HG03558 (cell line): ENCODE results near the gene WDR11.
"Not testable (repeated sequence)": the region's sequence is repeated elsewhere in the genome, so short reads cannot be mapped to it uniquely, and the experiment has no call there.

ENCODE experiments used
- ATAC-seq: cut with Tn5 transposase; IDR thresholded peaks from one replicate; pipeline ENCODE4 v1.9.1; 2021; ENCODE audit warnings: moderate number of reproducible peaks; ENCODE audit not compliant: unreplicated experiment; ENCODE audit errors: extremely low read depth

Gene WDR11

GRCh38 chr10:120835603-120836002, 15.6 kb upstream of the WDR11 start:
- ATAC-seq, result no peak

- ATAC-seq, result no peak
Observed at GRCh38 chr10:120838941-120839340, 12.2 kb upstream of the WDR11 start.

GRCh38 chr10:120841522-120842189, 9.5 kb upstream of the WDR11 start:
- no peak for ATAC-seq

DNA sequence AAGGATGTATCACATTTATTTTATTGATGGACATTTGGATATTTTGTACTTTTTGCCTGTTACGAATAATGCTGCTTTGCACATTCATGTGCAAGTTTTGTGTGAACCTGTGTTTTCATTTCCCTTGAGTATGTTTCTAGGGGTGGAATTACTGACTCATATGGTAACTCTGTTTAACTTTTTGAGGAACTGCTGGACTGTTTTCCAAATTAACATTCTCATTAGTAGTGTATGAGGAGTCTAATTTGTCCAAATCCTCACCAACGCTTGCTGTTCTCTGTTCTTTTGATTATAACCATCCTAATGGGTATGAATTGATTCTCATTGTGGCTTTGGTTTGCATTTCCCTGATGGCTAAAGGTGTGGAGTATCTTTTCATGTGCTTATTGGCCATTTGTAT, 3.2 kb downstream of the WDR11 start:
- no peak for ATAC-seq

- ATAC-seq, result no peak
Observed at GRCh38 chr10:120861178-120861855, 10.2 kb downstream of the WDR11 start.

DNA sequence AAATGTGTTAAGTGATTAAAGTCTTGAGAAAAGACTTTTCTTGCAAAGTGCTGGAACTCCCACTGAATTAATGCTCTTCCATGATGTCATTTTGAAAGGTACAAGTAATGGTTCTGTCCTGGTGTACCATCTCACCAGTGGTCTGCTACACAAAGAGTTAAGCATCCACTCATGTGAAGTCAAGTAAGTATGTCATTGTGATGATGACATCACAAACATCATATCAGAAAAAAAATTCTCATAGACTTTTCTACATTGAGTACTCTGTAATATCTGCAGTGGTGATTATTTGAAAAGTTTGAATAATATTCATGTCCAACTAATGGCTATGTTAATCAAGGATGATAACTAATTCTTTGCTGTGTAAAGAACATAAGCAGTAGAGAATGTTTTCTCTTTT, 22.6 kb downstream of the WDR11 start:
- ATAC-seq, result no peak

DNA sequence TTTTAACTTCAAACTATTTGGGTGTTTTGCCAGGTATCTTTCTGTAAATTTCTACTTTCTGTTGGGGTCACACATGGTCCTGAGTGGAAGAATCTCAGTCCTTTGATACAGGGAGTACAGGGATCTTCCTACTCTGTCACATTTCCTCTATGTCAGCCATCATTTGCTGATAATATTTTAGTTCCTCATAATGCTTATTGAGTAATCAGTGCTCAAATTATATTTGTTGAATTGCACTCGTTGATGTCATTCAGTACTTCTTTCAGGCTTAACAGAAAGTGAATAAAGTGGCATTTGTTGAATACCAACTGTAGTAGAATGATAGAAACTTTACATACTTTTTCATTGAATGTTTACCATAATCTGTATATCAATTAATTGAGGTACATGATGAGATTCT, 31.9 kb downstream of the WDR11 start:
- no peak for ATAC-seq

DNA sequence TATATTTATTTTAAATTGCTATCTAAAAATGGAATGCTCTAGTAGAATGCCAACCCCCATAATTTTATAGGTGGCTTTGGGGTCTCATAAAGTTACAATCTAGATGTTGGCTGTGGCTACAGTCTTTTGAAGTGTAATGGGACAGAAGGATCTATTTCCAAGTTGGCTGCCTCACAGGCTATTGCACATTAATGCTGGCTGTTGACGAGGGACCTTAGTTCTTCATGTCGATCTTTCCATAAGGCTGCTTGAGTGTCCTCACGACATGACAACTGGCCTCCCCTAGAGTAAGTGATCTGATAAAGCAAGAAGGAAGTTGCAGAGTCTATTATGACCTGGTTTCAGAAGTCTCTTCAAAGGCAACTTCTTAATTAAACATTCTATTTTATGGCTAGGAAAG, 36.3 kb downstream of the WDR11 start:
- no peak for ATAC-seq

- no peak for ATAC-seq
Observed at GRCh38 chr10:120891365-120891764, 40.2 kb downstream of the WDR11 start.

- no peak for ATAC-seq
Observed at GRCh38 chr10:120894556-120894955, 43.4 kb downstream of the WDR11 start.

DNA sequence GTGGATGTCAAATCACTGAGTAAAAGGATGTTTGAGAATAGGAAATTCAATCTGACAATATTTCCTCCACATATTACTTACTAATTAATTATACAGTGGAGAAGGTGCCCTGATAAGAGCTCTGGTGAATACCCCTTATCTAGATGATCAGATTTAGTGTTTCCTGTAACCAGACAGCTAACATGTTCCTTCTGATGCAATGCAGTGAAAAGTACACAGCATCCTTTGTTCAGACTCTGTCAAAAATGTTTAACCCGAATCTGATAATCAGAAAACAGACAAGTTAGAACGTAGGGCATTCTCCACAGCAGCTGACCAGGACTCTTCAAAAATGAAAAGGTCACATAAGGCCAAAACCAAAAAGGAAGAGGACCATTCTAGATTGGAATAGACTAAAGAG, 46.2 kb downstream of the WDR11 start:
- ATAC-seq, result no peak

DNA sequence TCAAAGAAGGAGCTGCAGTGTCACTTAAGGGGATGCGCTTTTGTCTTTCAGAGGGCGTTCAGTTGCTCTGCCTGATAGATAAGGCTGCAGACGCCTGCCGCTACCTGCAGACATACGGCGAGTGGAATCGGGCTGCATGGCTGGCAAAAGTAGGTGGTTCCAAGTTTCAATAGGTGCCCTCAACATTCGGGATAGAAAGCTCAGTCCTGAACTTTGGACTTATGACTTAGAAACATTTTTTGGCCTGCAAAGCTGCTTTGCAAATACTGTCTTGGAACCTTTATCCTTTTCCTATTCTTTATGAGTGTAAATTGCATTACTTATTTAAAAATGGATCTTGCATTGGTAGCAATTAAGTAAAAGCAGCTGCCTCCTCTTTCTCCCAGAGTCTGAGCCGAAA, 54.1 kb downstream of the WDR11 start:
- ATAC-seq, result no peak

GRCh38 chr10:120917521-120918250, 66.5 kb downstream of the WDR11 start:
- no peak for ATAC-seq

DNA sequence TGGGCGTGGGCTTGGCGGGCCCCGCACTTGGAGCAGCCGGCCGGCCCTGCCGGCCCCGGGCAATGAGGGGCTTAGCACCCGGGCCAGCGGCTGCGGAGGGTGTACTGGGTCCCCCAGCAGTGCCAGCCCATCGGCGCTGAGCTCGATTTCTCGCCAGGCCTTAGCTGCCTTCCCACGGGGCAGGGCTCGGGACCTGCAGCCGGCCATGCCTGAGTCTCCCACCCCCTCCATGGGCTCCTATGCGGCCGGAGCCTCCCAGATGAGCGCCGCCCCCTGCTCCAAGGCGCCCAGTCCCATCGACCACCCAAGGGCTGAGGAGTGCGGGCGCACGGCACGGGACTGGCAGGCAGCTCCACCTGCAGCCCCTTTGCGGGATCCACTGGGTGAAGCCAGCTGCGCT, 72.7 kb downstream of the WDR11 start:
- not testable (repeated sequence) for ATAC-seq

DNA sequence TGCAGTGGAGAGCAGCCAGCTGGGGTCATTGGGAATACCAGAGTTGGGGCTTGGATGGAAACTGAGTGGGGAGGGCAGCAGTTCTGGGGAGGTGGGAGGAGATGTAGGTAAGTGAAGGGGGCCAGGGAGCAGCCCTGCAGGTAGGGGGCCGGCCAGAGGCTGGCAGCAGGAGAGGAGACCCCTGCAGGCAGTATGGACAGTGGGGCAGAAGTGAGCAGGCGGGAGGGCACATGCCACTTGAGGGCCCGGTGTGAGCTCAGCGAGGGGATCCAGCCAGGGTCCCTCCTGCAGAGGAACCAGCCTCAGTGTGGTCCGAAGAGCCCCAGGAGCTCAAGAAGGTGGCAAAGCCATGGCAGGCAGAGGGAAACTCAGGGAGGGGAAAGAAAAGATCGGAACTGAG, 75.4 kb downstream of the WDR11 start:
- no peak for ATAC-seq

GRCh38 chr10:120927352-120927751, 76.2 kb downstream of the WDR11 start:
- no peak for ATAC-seq

DNA sequence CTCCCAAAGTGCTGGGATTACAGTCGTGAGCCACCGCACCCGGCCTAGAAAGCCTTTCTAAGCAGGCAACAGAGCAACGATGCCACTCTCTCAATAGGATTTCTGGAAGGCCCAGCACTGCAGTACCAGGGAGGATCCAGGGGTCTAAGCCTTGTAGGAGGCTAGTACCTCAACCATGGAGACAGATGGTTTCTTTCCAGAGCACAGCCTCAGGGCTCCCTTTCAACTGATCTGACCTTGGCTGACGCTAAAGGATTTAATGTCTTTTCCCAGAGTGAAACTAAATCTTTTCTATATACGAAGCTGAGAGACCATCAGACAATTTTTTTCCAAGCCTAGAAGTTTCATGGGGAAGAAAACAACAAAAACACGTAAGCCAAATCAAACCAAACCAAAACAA, 78.0 kb downstream of the WDR11 start:
- no peak for ATAC-seq

GRCh38 chr10:120931423-120931822, 80.3 kb downstream of the WDR11 start:
- no peak for ATAC-seq

DNA sequence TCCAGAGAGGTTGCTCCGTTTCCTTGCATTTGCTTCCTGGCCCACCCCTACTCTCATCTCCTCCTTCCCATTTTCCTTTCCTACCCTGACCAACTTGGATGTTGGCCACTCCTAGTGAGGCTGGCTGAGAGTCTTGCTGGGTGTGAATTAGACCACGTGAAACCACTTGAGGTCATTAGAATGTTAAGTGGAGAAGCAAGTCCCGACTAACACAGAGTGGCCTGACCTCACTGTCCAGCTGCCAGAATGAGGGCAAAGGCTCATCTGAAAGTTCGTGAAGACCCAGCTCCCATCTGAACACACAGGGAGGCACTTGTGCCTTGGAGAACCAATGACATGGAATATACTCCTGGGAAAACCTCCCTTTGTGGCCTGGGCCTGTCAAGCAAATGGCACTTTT, 80.8 kb downstream of the WDR11 start:
- ATAC-seq, result no peak

GRCh38 chr10:120938822-120939221, 87.7 kb downstream of the WDR11 start:
- ATAC-seq, result no peak

DNA sequence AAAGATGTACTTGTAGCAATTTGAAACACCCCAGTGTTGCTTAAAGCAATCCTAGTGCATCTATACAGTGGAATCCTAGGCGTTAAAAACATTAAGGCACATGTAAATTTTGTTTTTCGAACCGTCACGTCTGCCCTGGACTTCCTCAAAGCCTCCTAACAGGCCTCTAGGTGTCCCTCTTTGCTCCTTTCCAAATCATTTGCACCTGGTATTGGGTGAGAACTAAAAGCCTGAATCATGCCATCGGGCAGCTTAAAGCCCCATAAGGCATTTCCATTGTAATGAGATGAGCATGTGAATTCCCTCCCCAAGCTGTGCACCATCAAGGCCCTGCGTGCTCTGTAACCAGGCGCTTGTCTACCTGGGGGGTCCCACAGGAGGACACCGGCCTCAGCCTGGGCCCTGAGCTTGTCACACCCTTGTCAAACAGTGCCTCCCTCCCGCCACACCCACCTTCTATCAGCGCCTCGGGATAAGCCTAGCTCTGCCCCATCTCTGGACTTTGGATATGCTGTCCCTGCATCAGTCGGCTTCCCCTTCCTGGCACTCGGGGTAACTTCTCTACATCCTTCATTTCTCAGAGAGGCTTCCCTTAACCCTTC, 89.2 kb downstream of the WDR11 start:
- no peak for ATAC-seq
